OCI-LY1 (cell line): ENCODE data around the gene CELA2A.
"Not testable (repeated sequence)": the region's sequence is repeated elsewhere in the genome, so short reads cannot be mapped to it uniquely, and the experiment has no call there.

Experiments
- H2AFZ ChIP-seq: fragments of 200-600 bp; sonication (generic), shearing (Covaris generic); 2 replicates; pipeline ENCODE4 v1.6.0; 2014; ENCODE audit warnings: antibody characterized with exemption, mild to moderate bottlenecking, low read length
- H3F3A ChIP-seq: fragments of 200-600 bp; sonication (generic), shearing (Covaris generic); 2 replicates; pipeline ENCODE4 v1.6.0; 2014; ENCODE audit warnings: mild to moderate bottlenecking, antibody characterized with exemption, low read length, moderate library complexity; ENCODE audit not compliant: insufficient read depth
- H3K27ac ChIP-seq: fragments of 200-600 bp; sonication (generic); 2 replicates; pipeline ENCODE4 v1.5.1; 2014; ENCODE audit warnings: low read length, mixed run types, mild to moderate bottlenecking, low read depth; ENCODE audit not compliant: poor library complexity, severe bottlenecking
- H3K27me3 ChIP-seq: fragments of 200-600 bp; sonication (generic); 2 replicates; pipeline ENCODE4 v1.6.0; 2014; ENCODE audit warnings: antibody characterized with exemption, mild to moderate bottlenecking, low read length, moderate library complexity; ENCODE audit not compliant: insufficient read depth
- H3K36me3 ChIP-seq: fragments of 200-600 bp; sonication (generic); 2 replicates; pipeline ENCODE4 v1.6.1; 2014; ENCODE audit warnings: mild to moderate bottlenecking, antibody characterized with exemption, low read length, moderate library complexity, mixed read lengths; ENCODE audit not compliant: insufficient read depth
- H3K4me1 ChIP-seq: fragments of 200-600 bp; sonication (generic); 2 replicates; pipeline ENCODE4 v1.5.1; 2014; ENCODE audit warnings: mild to moderate bottlenecking, low read length, moderate library complexity; ENCODE audit not compliant: insufficient read depth, severe bottlenecking
- H3K4me2 ChIP-seq: fragments of 200-600 bp; sonication (generic), shearing (Covaris generic); 2 replicates; pipeline ENCODE4 v1.6.1; 2014; ENCODE audit warnings: low read length
- H3K4me3 ChIP-seq: fragments of 200-600 bp; sonication (generic); 2 replicates; pipeline ENCODE4 v1.5.1; 2014; ENCODE audit warnings: low read length, low read depth, mild to moderate bottlenecking, mixed read lengths; ENCODE audit not compliant: poor library complexity, severe bottlenecking
- H3K79me2 ChIP-seq: fragments of 200-600 bp; shearing (Covaris generic); 2 replicates; pipeline ENCODE4 v1.6.1; 2016; ENCODE audit warnings: mixed run types, low read length, mixed read lengths; ENCODE audit not compliant: insufficient read depth
- H3K9ac ChIP-seq: fragments of 200-600 bp; sonication (generic), shearing (Covaris generic); 2 replicates; pipeline ENCODE4 v1.6.1; 2014; ENCODE audit warnings: mild to moderate bottlenecking, low read length, mixed read lengths
- H3K9me2 ChIP-seq: fragments of 200-600 bp; sonication (generic), shearing (Covaris generic); 2 replicates; pipeline ENCODE4 v1.6.1; 2014; ENCODE audit warnings: low read depth, mild to moderate bottlenecking, low read length, mixed read lengths
- H3K9me3 ChIP-seq: fragments of 200-600 bp; shearing (Covaris generic); 2 replicates; pipeline ENCODE4 v1.6.1; 2014; ENCODE audit warnings: low read length, mixed read lengths
- H4K20me1 ChIP-seq: fragments of 200-600 bp; sonication (generic), shearing (Covaris generic); 2 replicates; pipeline ENCODE4 v1.6.0; 2016; ENCODE audit warnings: mild to moderate bottlenecking, low read length; ENCODE audit not compliant: insufficient read depth
- EZH2 ChIP-seq: fragments of 200-600 bp; sonication (generic), shearing (Covaris generic); IDR thresholded peaks from 2 replicates; pipeline ENCODE4 v1.8.0; 2017; ENCODE audit warnings: borderline replicate concordance, mixed run types, mild to moderate bottlenecking, antibody characterized with exemption, low read length, moderate library complexity, mixed read lengths
- TF ChIP-seq, protein P1 (sequence below): fragments of 200-600 bp; sonication (generic), shearing (Covaris generic); IDR thresholded peaks from 2 replicates; pipeline ENCODE4 v1.5.1; 2017; ENCODE audit warnings: mild to moderate bottlenecking, antibody characterized with exemption, low read length, moderate library complexity, mixed read lengths

CELA2A gene

DNA sequence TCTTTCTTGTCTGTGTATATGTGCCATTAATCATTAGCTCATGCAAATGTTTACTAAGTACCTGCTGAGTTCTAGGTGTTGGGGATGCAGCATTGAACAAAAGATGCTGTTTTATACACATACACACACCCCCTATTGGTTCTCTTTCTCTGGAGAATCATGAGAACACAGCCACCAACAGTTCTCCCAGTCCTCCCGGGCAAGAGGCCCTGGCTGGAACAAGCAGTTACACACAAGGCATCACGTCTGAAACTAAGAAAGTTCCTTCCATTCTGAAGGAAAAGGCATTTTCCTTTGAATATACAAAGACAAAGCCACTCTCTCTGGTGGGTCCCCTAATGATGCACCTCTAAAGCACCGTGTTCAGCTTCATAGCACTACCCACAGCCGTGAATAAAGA, 56.7 kb downstream of the CELA2A start:
- Histone ChIP-seq H4K20me1 (no peaks in the 10 kb centered on the region), H3K27ac (no peak overlapping the region), H3K79me2 (no peaks in the 10 kb centered on the region), H3K36me3 (peaks cover 7% of the 10 kb centered on the region; the same call in 1 of the 2 replicates), H3K9me3 (no peaks in the 10 kb centered on the region), H3K9ac (no peak overlapping the region), H3K27me3 (no peaks in the 10 kb centered on the region), H3K4me3 (no peak overlapping the region), H3K4me1 (peaks cover 24% of the 10 kb centered on the region), H3F3A (no peaks in the 10 kb centered on the region), H3K4me2 (no peak overlapping the region), H3K9me2 (no peaks in the 10 kb centered on the region), H2AFZ (no peak overlapping the region)
- no peak for TF ChIP-seq EZH2
- TF ChIP-seq, protein P1, sequence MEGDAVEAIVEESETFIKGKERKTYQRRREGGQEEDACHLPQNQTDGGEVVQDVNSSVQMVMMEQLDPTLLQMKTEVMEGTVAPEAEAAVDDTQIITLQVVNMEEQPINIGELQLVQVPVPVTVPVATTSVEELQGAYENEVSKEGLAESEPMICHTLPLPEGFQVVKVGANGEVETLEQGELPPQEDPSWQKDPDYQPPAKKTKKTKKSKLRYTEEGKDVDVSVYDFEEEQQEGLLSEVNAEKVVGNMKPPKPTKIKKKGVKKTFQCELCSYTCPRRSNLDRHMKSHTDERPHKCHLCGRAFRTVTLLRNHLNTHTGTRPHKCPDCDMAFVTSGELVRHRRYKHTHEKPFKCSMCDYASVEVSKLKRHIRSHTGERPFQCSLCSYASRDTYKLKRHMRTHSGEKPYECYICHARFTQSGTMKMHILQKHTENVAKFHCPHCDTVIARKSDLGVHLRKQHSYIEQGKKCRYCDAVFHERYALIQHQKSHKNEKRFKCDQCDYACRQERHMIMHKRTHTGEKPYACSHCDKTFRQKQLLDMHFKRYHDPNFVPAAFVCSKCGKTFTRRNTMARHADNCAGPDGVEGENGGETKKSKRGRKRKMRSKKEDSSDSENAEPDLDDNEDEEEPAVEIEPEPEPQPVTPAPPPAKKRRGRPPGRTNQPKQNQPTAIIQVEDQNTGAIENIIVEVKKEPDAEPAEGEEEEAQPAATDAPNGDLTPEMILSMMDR: no peak

DNA sequence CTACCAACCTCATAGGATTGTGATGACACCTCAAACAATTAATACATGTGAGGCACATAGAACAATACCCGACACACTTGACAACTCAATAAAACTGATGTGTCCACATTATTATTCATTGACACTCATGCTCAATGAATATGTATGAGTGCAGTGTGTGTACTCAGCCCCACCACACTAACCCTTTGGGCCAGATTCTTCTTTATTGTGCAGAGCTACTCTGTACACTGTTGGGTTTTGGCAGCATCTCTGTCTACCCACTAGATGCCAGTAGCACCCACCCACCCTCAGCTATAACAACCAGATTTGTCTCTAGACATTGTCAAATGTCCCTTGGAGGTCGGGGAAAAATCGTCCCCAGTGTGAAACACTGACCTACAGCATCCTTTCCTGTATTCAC, 57.4 kb downstream of the CELA2A start:
- H3K27ac ChIP-seq: no peak overlapping the region
- no peaks in the 10 kb centered on the region for H3K9me3 ChIP-seq
- H3K27me3 ChIP-seq: no peaks in the 10 kb centered on the region
- H4K20me1 ChIP-seq: no peaks in the 10 kb centered on the region
- no peak overlapping the region for H3K9ac ChIP-seq
- H3K36me3 ChIP-seq: peaks cover 7% of the 10 kb centered on the region; the same call in 1 of the 2 replicates
- no peaks in the 10 kb centered on the region for H3F3A ChIP-seq
- no peak overlapping the region for H3K4me3 ChIP-seq
- H2AFZ ChIP-seq: no peak overlapping the region
- H3K9me2 ChIP-seq: no peaks in the 10 kb centered on the region
- no peaks in the 10 kb centered on the region for H3K79me2 ChIP-seq
- no peak overlapping the region for H3K4me2 ChIP-seq
- no peak for TF ChIP-seq EZH2
- H3K4me1 ChIP-seq: peaks cover 23% of the 10 kb centered on the region

DNA sequence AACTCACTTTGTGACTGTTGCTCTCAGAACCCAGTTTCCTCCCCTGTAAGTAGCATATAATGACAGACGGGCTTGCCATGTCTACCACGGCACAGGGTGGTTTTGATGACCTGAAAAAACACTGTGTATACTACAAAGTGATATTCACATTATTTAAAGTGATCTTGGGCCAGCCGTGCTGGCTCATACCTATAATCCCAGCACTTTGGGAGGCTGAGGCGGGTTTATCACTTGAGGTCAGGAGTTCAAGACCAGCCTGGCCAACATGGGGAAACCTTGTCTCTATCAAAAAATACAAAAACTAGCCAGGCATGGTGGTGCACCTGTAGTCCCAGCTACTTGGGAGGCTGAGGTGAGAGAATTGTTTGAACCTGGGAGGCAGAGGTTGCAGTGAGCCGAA, 58.0 kb downstream of the CELA2A start:
- not testable (repeated sequence) for H3K9ac ChIP-seq, H3F3A ChIP-seq, H3K79me2 ChIP-seq, H3K9me3 ChIP-seq, H3K4me3 ChIP-seq, H3K4me2 ChIP-seq, H3K36me3 ChIP-seq, H3K27ac ChIP-seq, H2AFZ ChIP-seq, H4K20me1 ChIP-seq, H3K9me2 ChIP-seq, H3K27me3 ChIP-seq
- H3K4me1 ChIP-seq: peaks cover 16% of the 10 kb centered on the region

DNA sequence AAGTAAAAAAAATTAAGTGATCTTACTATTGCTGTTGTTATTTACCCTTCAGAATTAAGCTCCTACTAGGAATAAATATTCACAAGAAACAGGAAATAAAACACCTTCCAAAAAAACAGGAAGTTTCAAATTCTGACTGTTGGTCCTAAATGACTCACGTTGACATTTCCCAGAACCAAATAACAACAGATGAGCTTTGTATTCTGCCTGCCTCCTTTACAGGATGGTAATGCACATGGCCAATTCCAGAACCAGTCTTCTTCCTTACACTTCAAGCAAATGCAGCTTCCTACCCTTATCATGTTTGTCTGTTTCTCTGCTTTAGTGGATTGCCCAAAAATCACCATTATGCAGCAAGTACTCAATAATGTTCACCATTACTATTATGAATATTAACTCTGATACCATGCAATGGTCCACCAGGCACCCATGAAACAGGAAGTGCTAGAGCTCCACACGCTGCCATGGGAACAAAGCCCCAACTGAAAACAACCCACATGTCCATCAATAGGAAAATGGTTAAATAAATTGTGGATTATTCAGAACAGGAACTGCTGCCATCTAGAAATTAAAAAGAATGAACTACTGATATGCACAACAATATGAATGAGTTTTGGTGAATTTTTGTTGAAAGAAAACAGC, 58.6 kb downstream of the CELA2A start:
- Histone ChIP-seq H3K79me2 (no peaks in the 10 kb centered on the region), H3K4me1 (peaks cover 10% of the 10 kb centered on the region), H2AFZ (no peak overlapping the region), H4K20me1 (no peaks in the 10 kb centered on the region), H3K9ac (no peak overlapping the region), H3K9me3 (no peaks in the 10 kb centered on the region), H3K4me2 (no peak overlapping the region; the same call in 1 of the 2 replicates), H3K4me3 (no peak overlapping the region), H3K36me3 (peaks cover 7% of the 10 kb centered on the region; the same call in 1 of the 2 replicates), H3F3A (no peaks in the 10 kb centered on the region), H3K9me2 (no peaks in the 10 kb centered on the region), H3K27me3 (no peaks in the 10 kb centered on the region), H3K27ac (no peak overlapping the region)
- TF ChIP-seq, protein P1: no peak
- TF ChIP-seq EZH2: no peak
